Neuronal stem cell (in vitro differentiated cells): ENCODE measurements around the gene LGALS3BP.
A peak's percentile ranks its signal among the peaks of the same experiment; 100 is the strongest.

Experiments
- DNase-seq: peaks from one replicate; pipeline ENCODE4 v3.0.0-alpha.2; 2013; ENCODE audit warnings: low spot score
- H2AFZ ChIP-seq: one replicate; pipeline ENCODE4 v1.6.1; 2013; ENCODE audit warnings: mild to moderate bottlenecking, low read length, inconsistent platforms
- H2AK5ac ChIP-seq: 2 replicates; pipeline ENCODE4 v1.6.1; 2013; ENCODE audit warnings: low read depth, mild to moderate bottlenecking, inconsistent platforms, low read length, moderate library complexity, mixed read lengths
- H2BK120ac ChIP-seq: 2 replicates; pipeline ENCODE4 v1.6.1; 2013; ENCODE audit warnings: low read depth, mild to moderate bottlenecking, inconsistent platforms, low read length, moderate library complexity, mixed read lengths
- H2BK12ac ChIP-seq: one replicate; pipeline ENCODE4 v1.6.1; 2013; ENCODE audit warnings: low read length, inconsistent platforms
- H2BK15ac ChIP-seq: 2 replicates; pipeline ENCODE4 v1.6.1; 2013; ENCODE audit warnings: mild to moderate bottlenecking, low read length, inconsistent platforms, mixed read lengths
- H2BK5ac ChIP-seq: one replicate; pipeline ENCODE4 v1.6.1; 2013; ENCODE audit warnings: inconsistent platforms, mild to moderate bottlenecking, low read length, moderate library complexity
- H3K14ac ChIP-seq: one replicate; pipeline ENCODE4 v1.6.1; 2013; ENCODE audit warnings: low read length, inconsistent platforms
- H3K18ac ChIP-seq: 2 replicates; pipeline ENCODE4 v1.6.1; 2013; ENCODE audit warnings: low read length, inconsistent platforms
- H3K23ac ChIP-seq: 2 replicates; pipeline ENCODE4 v1.6.1; 2013; ENCODE audit warnings: low read depth, mild to moderate bottlenecking, mixed read lengths, low read length, inconsistent platforms; ENCODE audit not compliant: poor library complexity
- H3K27ac ChIP-seq: replicated peaks from 3 replicates; pipeline ENCODE4 v1.5.1; 2013; ENCODE audit warnings: low read length, inconsistent platforms
- H3K27me3 ChIP-seq, 3 experiments: 2 replicates each; pipeline ENCODE4 v1.6.1; 2013; ENCODE audit warnings: low read length in 3 of 3, mild to moderate bottlenecking in 2 of 3, inconsistent platforms in 1 of 3, low read depth in 1 of 3, mixed read lengths in 1 of 3, moderate library complexity in 1 of 3; ENCODE audit not compliant: control insufficient read depth in 3 of 3, insufficient read depth in 3 of 3
- H3K36me3 ChIP-seq, 2 donors: replicated peaks in 1 of 2; 2 replicates each; pipeline ENCODE4 v1.6.1; 2013; ENCODE audit warnings: low read length in 2 of 2; ENCODE audit not compliant: control insufficient read depth in 2 of 2, insufficient read depth in 2 of 2
- H3K4ac ChIP-seq: 2 replicates; pipeline ENCODE4 v1.6.1; 2013; ENCODE audit warnings: inconsistent platforms, mild to moderate bottlenecking, low read length, moderate library complexity
- H3K4me1 ChIP-seq, 2 donors: 1 replicate in 1 of 2; 2 replicates in 1 of 2; pipeline ENCODE4 v1.6.1; 2013; ENCODE audit warnings: low read length in 2 of 2, low read depth in 1 of 2; ENCODE audit not compliant: control insufficient read depth in 2 of 2, insufficient read depth in 1 of 2
- H3K4me2 ChIP-seq: one replicate; pipeline ENCODE4 v1.6.1; 2013; ENCODE audit warnings: mild to moderate bottlenecking, low read length, inconsistent platforms; ENCODE audit not compliant: insufficient read depth, poor library complexity, severe bottlenecking
- H3K4me3 ChIP-seq, 2 donors: 2 replicates each; pipeline ENCODE4 v1.5.1; 2013; ENCODE audit warnings: low read length in 2 of 2, mild to moderate bottlenecking in 2 of 2, inconsistent platforms in 1 of 2, moderate library complexity in 1 of 2
- H3K79me1 ChIP-seq: one replicate; pipeline ENCODE4 v1.6.1; 2013; ENCODE audit warnings: low read depth, mild to moderate bottlenecking, inconsistent platforms, low read length, moderate library complexity
- H3K9ac ChIP-seq: one replicate; pipeline ENCODE4 v1.6.1; 2013; ENCODE audit warnings: mild to moderate bottlenecking, low read depth, low read length, inconsistent platforms; ENCODE audit not compliant: poor library complexity
- H3K9me3 ChIP-seq, 2 donors: replicated peaks in 1 of 2; 2 replicates each; pipeline versions ENCODE3 to v1.6.1; 2013; ENCODE audit warnings: low read length in 2 of 2, mild to moderate bottlenecking in 2 of 2, inconsistent platforms in 1 of 2, low read depth in 1 of 2, mixed read lengths in 1 of 2, moderate library complexity in 1 of 2; ENCODE audit not compliant: control insufficient read depth in 2 of 2, insufficient read depth in 1 of 2
- H4K8ac ChIP-seq: one replicate; pipeline ENCODE4 v1.6.1; 2013; ENCODE audit warnings: low read depth, mild to moderate bottlenecking, inconsistent platforms, low read length, moderate library complexity
- H4K91ac ChIP-seq: one replicate; pipeline ENCODE4 v1.6.1; 2013; ENCODE audit warnings: low read length, low read depth, mild to moderate bottlenecking, inconsistent platforms; ENCODE audit not compliant: poor library complexity
- WGBS, 2 donors: extraction: QIAGEN DNeasy Blood & Tissue Kit; methylation state at CpG; one replicate each; pipeline ENCODE4 v1.1.7; 2013; ENCODE audit warnings: missing lambda C conversion rate in 2 of 2, mixed read lengths in 1 of 2; ENCODE audit not compliant: insufficient read length in 2 of 2, insufficient replicate concordance in 1 of 2; ENCODE audit errors: extremely low coverage in 2 of 2; 5-methylcytosine and 5-hydroxymethylcytosine counted together

Gene LGALS3BP

GRCh38 chr17:78993241-78993956 lies 13.7 kb upstream of the LGALS3BP start:
- Histone ChIP-seq H3K4ac (no peak overlapping the region), H3K4me2 (no peak overlapping the region), H2AFZ (no peak overlapping the region), H2BK120ac (no peak overlapping the region), H2BK5ac (peak overlapping the region; percentile 66), H3K9me3 (peaks cover 0 to 5% of the 10 kb centered on the region in 2 donors), H4K8ac (no peak overlapping the region), H3K79me1 (peaks cover 4% of the 10 kb centered on the region), H3K27ac (no peak overlapping the region), H2BK12ac (no peak overlapping the region), H3K23ac (peak overlapping the region; percentile 85), H3K4me1 (no peaks in the 10 kb centered on the region), H3K4me3 (peak overlapping the region in 1 of 2 donors; percentile 40), H3K14ac (no peak overlapping the region), H3K18ac (peak overlapping the region; percentile 80), H2AK5ac (peak overlapping the region; percentile 96), H4K91ac (no peak overlapping the region), H2BK15ac (no peak overlapping the region), H3K27me3 (no peaks in the 10 kb centered on the region), H3K36me3 (peaks cover 44 to 88% of the 10 kb centered on the region in 2 donors), H3K9ac (no peak overlapping the region)
- DNase-seq, result peak; percentile 48
- no CpG with 5 or more reads among the region's 49 CpGs for WGBS, 2 donors

GRCh38 chr17:78992542-78993212 lies 13.0 kb upstream of the LGALS3BP start:
- H2BK15ac ChIP-seq, result no peak overlapping the region
- no peak overlapping the region for H2AK5ac ChIP-seq
- no peak overlapping the region for H2AFZ ChIP-seq
- peaks cover 41 to 80% of the 10 kb centered on the region in 2 donors for H3K36me3 ChIP-seq
- H3K27ac ChIP-seq, result no peak overlapping the region
- peaks cover 2% of the 10 kb centered on the region for H3K79me1 ChIP-seq
- no peak for DNase-seq
- no peak overlapping the region for H3K9ac ChIP-seq
- peak overlapping the region; percentile 41 for H2BK12ac ChIP-seq
- no peak overlapping the region for H3K18ac ChIP-seq
- no peak overlapping the region for H2BK5ac ChIP-seq
- peaks cover 0 to 5% of the 10 kb centered on the region in 2 donors for H3K9me3 ChIP-seq
- no CpG with 5 or more reads among the region's 12 CpGs for WGBS, 2 donors
- H3K4me3 ChIP-seq, result no peak overlapping the region
- no peak overlapping the region for H3K4me2 ChIP-seq
- no peak overlapping the region for H4K91ac ChIP-seq
- H3K4ac ChIP-seq, result no peak overlapping the region
- no peaks in the 10 kb centered on the region for H3K27me3 ChIP-seq
- H3K14ac ChIP-seq, result no peak overlapping the region
- no peaks in the 10 kb centered on the region for H3K4me1 ChIP-seq
- no peak overlapping the region for H3K23ac ChIP-seq
- no peak overlapping the region for H4K8ac ChIP-seq
- H2BK120ac ChIP-seq, result no peak overlapping the region

GRCh38 chr17:78991906-78992532 lies 12.3 kb upstream of the LGALS3BP start:
- Histone ChIP-seq H3K4me1 (no peaks in the 10 kb centered on the region), H3K4ac (no peak overlapping the region), H2AK5ac (no peak overlapping the region), H3K23ac (no peak overlapping the region), H3K14ac (no peak overlapping the region), H3K27ac (no peak overlapping the region), H4K8ac (no peak overlapping the region), H3K36me3 (peaks cover 37 to 74% of the 10 kb centered on the region in 2 donors), H3K27me3 (no peaks in the 10 kb centered on the region), H3K18ac (no peak overlapping the region), H3K4me2 (no peak overlapping the region), H3K9ac (peak overlapping the region; percentile 24), H4K91ac (no peak overlapping the region), H2BK12ac (no peak overlapping the region), H2BK5ac (no peak overlapping the region), H3K79me1 (no peaks in the 10 kb centered on the region), H2BK120ac (no peak overlapping the region), H3K4me3 (no peak overlapping the region), H2AFZ (no peak overlapping the region), H3K9me3 (peaks cover 0 to 5% of the 10 kb centered on the region in 2 donors), H2BK15ac (no peak overlapping the region)
- no CpG with 5 or more reads among the region's 22 CpGs for WGBS, 2 donors
- DNase-seq, result no peak
